Astrocyte (in vitro differentiated cells and primary cell): ENCODE data around the gene QTRT2.

ENCODE experiments used
- EZH2 ChIP-seq: IDR thresholded peaks from 2 replicates; pipeline ENCODE4 v1.6.1; 2012; ENCODE audit warnings: mild to moderate bottlenecking, low read length, inconsistent platforms; ENCODE audit not compliant: insufficient read depth
- TF ChIP-seq, protein P1 (sequence below): IDR thresholded peaks from 2 replicates; pipeline ENCODE4 v1.5.1; 2011; ENCODE audit warnings: low read depth, mild to moderate bottlenecking, inconsistent platforms, low read length, moderate library complexity; ENCODE audit not compliant: insufficient read depth

DNA sequence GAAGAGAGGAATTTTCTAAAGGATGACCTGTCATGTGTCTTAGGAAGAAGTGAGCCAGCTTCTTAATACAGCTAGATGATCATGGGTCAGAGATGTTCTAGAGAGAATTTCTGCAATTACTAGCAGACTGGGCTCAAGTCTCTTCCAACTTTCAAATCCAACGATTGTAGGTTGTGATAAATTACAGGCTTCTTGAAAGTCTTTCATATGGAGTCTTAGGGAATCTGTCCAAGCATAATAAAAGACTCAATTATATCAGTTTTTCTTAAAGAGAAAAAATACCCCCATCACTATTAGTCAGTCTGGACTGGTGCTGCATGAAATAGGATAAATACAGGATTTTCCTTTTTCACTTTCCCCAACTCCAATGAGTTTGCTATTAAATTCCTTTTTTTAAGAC lies 63.2 kb downstream of the QTRT2 start:
- no peak for TF ChIP-seq EZH2
- TF ChIP-seq, protein P1, sequence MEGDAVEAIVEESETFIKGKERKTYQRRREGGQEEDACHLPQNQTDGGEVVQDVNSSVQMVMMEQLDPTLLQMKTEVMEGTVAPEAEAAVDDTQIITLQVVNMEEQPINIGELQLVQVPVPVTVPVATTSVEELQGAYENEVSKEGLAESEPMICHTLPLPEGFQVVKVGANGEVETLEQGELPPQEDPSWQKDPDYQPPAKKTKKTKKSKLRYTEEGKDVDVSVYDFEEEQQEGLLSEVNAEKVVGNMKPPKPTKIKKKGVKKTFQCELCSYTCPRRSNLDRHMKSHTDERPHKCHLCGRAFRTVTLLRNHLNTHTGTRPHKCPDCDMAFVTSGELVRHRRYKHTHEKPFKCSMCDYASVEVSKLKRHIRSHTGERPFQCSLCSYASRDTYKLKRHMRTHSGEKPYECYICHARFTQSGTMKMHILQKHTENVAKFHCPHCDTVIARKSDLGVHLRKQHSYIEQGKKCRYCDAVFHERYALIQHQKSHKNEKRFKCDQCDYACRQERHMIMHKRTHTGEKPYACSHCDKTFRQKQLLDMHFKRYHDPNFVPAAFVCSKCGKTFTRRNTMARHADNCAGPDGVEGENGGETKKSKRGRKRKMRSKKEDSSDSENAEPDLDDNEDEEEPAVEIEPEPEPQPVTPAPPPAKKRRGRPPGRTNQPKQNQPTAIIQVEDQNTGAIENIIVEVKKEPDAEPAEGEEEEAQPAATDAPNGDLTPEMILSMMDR, result no peak
